Measurements from ENCODE around the gene EMILIN3.

Gene EMILIN3

DNA sequence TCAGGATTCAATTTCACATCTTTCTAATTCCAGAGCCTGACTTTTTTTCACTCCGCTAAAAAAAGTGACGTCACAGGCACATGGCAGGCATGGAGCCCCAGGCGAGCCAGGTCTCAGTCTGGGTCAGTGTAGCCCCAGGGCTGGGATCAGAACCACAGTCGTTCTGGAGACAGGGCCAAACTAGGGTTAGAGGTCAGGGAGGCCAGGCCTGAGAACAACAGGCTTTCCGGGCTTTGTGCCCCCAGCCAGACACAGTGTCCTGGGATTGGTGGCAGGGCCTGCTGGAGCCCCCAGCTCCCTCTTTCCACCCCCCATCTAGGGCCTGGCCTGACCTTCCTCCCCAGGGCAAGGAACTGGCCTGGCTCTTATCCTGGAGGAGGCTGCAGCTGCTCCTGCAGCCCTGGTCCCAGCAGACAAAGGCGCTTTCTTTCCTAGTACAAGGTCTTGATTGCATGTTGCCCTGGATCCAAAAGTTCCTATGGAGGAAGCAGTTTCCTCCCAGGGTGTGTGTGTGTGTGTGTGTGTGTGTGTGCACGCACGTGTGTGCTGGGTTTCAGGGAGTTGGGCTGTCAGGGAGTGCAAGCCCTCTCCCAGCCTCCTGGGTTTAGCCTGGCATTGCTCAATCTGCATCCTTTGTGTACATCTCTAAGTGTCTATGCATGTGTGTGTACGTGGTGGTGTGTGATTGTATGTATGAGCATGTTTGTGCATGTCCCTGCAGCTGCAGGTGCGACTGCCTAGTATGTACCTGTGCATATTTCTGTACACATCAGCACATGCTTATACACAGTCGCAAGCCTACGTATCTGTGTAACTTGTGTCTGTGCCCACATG, 26.5 kb upstream of the EMILIN3 start:
- no peaks in the 10 kb centered on the region for H3K9me3 ChIP-seq (ENCODE audit: control insufficient read depth, low read length)
- H3K27ac ChIP-seq: peak overlapping the region; percentile 4
- H2AFZ ChIP-seq: no peak overlapping the region
- no peak overlapping the region for H3K4me3 ChIP-seq (ENCODE audit: low read depth, low read length)
- H3K79me2 ChIP-seq: no peaks in the 10 kb centered on the region
- no peaks in the 10 kb centered on the region for H3K36me3 ChIP-seq (ENCODE audit: control insufficient read depth, insufficient read depth, low read length)
- no peaks in the 10 kb centered on the region for H3K4me1 ChIP-seq
- H3K4me2 ChIP-seq (ENCODE audit: low read length): no peak overlapping the region
- no peaks in the 10 kb centered on the region for H3K27me3 ChIP-seq (ENCODE audit: control insufficient read depth, insufficient read depth, low read length)
- TF ChIP-seq, protein P1, sequence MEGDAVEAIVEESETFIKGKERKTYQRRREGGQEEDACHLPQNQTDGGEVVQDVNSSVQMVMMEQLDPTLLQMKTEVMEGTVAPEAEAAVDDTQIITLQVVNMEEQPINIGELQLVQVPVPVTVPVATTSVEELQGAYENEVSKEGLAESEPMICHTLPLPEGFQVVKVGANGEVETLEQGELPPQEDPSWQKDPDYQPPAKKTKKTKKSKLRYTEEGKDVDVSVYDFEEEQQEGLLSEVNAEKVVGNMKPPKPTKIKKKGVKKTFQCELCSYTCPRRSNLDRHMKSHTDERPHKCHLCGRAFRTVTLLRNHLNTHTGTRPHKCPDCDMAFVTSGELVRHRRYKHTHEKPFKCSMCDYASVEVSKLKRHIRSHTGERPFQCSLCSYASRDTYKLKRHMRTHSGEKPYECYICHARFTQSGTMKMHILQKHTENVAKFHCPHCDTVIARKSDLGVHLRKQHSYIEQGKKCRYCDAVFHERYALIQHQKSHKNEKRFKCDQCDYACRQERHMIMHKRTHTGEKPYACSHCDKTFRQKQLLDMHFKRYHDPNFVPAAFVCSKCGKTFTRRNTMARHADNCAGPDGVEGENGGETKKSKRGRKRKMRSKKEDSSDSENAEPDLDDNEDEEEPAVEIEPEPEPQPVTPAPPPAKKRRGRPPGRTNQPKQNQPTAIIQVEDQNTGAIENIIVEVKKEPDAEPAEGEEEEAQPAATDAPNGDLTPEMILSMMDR (IDR thresholded peaks at IDR 0.05): no peak
- no peak overlapping the region for H3K9ac ChIP-seq

GRCh38 chr20:41392295-41392694, 25.7 kb upstream of the EMILIN3 start:
- Histone ChIP-seq H3K4me2 (ENCODE audit: low read length) (no peak overlapping the region), H3K4me3 (ENCODE audit: low read depth, low read length) (no peak overlapping the region), H3K4me1 (no peaks in the 10 kb centered on the region), H2AFZ (no peak overlapping the region), H3K79me2 (no peaks in the 10 kb centered on the region), H3K9me3 (ENCODE audit: control insufficient read depth, low read length) (no peaks in the 10 kb centered on the region), H3K9ac (no peak overlapping the region), H3K36me3 (ENCODE audit: control insufficient read depth, insufficient read depth, low read length) (no peaks in the 10 kb centered on the region), H3K27me3 (ENCODE audit: control insufficient read depth, insufficient read depth, low read length) (no peaks in the 10 kb centered on the region), H3K27ac (no peak overlapping the region)
- TF ChIP-seq, protein P1 (IDR thresholded peaks at IDR 0.05): no peak

DNA sequence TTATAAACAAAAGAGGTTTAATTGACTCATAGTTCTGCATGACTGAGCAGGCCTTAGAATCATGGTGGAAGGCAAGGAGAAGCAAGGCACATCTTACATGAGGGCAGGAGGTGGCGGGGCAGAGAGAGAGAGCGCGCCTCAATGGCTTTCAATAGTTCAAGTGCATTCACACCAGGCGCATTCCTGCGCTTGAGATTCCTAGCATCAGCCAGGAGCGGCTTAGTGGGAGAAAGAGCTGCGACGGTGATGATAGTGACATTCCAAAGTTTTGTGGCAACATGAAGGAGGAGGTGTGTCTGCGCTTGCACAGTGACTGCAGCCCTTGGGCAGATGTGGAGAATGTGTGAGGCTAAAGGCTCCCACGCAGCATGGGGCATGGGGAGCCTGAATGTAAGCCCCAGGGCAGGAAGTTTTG, 25.0 kb upstream of the EMILIN3 start:
- H3K36me3 ChIP-seq (ENCODE audit: control insufficient read depth, insufficient read depth, low read length): no peaks in the 10 kb centered on the region
- H3K9ac ChIP-seq: no peak overlapping the region
- H3K4me1 ChIP-seq: no peaks in the 10 kb centered on the region
- no peak overlapping the region for H3K4me3 ChIP-seq (ENCODE audit: low read depth, low read length)
- TF ChIP-seq, protein P1 (IDR thresholded peaks at IDR 0.05): no peak
- no peak overlapping the region for H2AFZ ChIP-seq
- no peaks in the 10 kb centered on the region for H3K9me3 ChIP-seq (ENCODE audit: control insufficient read depth, low read length)
- no peaks in the 10 kb centered on the region for H3K27me3 ChIP-seq (ENCODE audit: control insufficient read depth, insufficient read depth, low read length)
- H3K27ac ChIP-seq: no peak overlapping the region
- H3K79me2 ChIP-seq: no peaks in the 10 kb centered on the region
- H3K4me2 ChIP-seq (ENCODE audit: low read length): no peak overlapping the region

- Histone ChIP-seq H3K79me2 (no peaks in the 10 kb centered on the region), H3K9ac (no peak overlapping the region), H3K36me3 (ENCODE audit: control insufficient read depth, insufficient read depth, low read length) (no peaks in the 10 kb centered on the region), H3K27ac (no peak overlapping the region), H3K4me2 (ENCODE audit: low read length) (no peak overlapping the region), H3K4me3 (ENCODE audit: low read depth, low read length) (no peak overlapping the region), H2AFZ (no peak overlapping the region), H3K9me3 (ENCODE audit: control insufficient read depth, low read length) (no peaks in the 10 kb centered on the region), H3K4me1 (no peaks in the 10 kb centered on the region), H3K27me3 (ENCODE audit: control insufficient read depth, insufficient read depth, low read length) (no peaks in the 10 kb centered on the region)
- TF ChIP-seq, protein P1 (IDR thresholded peaks at IDR 0.05): no peak
Measured at GRCh38 chr20:41390889-41391288, 24.3 kb upstream of the EMILIN3 start.

GRCh38 chr20:41387444-41387851, 20.8 kb upstream of the EMILIN3 start:
- no peaks in the 10 kb centered on the region for H3K79me2 ChIP-seq
- no peak overlapping the region for H3K9ac ChIP-seq
- H3K9me3 ChIP-seq (ENCODE audit: control insufficient read depth, low read length): no peaks in the 10 kb centered on the region
- no peaks in the 10 kb centered on the region for H3K4me1 ChIP-seq
- no peak overlapping the region for H3K27ac ChIP-seq
- no peak overlapping the region for H3K4me3 ChIP-seq (ENCODE audit: low read depth, low read length)
- no peak overlapping the region for H2AFZ ChIP-seq
- H3K4me2 ChIP-seq (ENCODE audit: low read length): no peak overlapping the region
- no peaks in the 10 kb centered on the region for H3K27me3 ChIP-seq (ENCODE audit: control insufficient read depth, insufficient read depth, low read length)
- TF ChIP-seq, protein P1 (IDR thresholded peaks at IDR 0.05): no peak
- no peaks in the 10 kb centered on the region for H3K36me3 ChIP-seq (ENCODE audit: control insufficient read depth, insufficient read depth, low read length)

Data from parathyroid adenoma (tissue), 2 donors.